ENCODE measurements around the gene NEK7. TPM values are rescaled to one million over a fixed set of nuclear protein-coding genes. Genes with fewer than 3 reads are reported as not detected.
"Not testable (repeated sequence)": the region's sequence is repeated elsewhere in the genome, so short reads cannot be mapped to it uniquely, and the experiment has no call there.

The NEK7 gene
- total RNA-seq, 3 donors from 2014 or later, result 62.3 to 72.1 (median 62.9) TPM

- DNase-seq (no peak), ATAC-seq (no peak)
- Mint-ChIP-seq H3K27me3 (ENCODE audit: low read depth) (no peaks in the 10 kb centered on the region), H3K9me3 (peaks cover 32% of the 10 kb centered on the region), H3K4me1 (ENCODE audit: low read depth) (peaks cover 38% of the 10 kb centered on the region), H3K4me3 (no peak overlapping the region), H3K36me3 (ENCODE audit: insufficient read depth) (peaks cover 19% of the 10 kb centered on the region)
Measured at GRCh38 chr1:198220428-198220827, 63.6 kb downstream of the NEK7 start.

DNA sequence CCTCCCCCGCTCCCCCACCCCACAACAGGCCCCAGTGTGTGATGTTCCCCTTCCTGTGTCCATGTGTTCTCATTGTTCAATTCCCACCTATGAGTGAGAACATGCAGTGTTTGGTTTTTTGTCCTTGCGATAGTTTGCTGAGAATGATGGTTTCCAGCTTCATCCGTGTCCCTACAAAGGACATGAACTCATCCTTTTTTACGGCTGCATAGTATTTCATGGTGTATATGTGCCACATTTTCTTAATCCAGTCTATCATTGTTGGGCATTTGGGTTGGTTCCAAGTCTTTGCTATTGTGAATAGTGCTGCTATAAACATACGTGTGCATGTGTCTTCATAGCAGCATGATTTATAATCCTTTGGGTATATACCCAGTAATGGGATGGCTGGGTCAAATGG lies 70.2 kb downstream of the NEK7 start:
- ATAC-seq; H3K4me3 Mint-ChIP-seq; DNase-seq; H3K27me3 Mint-ChIP-seq (ENCODE audit: low read depth): not testable (repeated sequence)
- Mint-ChIP-seq H3K9me3 (peaks cover 18% of the 10 kb centered on the region), H3K4me1 (ENCODE audit: low read depth) (peaks cover 27% of the 10 kb centered on the region), H3K36me3 (ENCODE audit: insufficient read depth) (peaks cover 25% of the 10 kb centered on the region)

GRCh38 chr1:198227454-198227853 lies 70.7 kb downstream of the NEK7 start:
- not testable (repeated sequence) for ATAC-seq; DNase-seq; H3K27me3 Mint-ChIP-seq (ENCODE audit: low read depth); H3K4me3 Mint-ChIP-seq
- Mint-ChIP-seq H3K36me3 (ENCODE audit: insufficient read depth) (peaks cover 27% of the 10 kb centered on the region), H3K4me1 (ENCODE audit: low read depth) (peaks cover 31% of the 10 kb centered on the region), H3K9me3 (peaks cover 15% of the 10 kb centered on the region)

GRCh38 chr1:198228925-198229324 lies 72.1 kb downstream of the NEK7 start:
- ATAC-seq (no peak), DNase-seq (no peak)
- Mint-ChIP-seq H3K36me3 (ENCODE audit: insufficient read depth) (peaks cover 23% of the 10 kb centered on the region), H3K27me3 (ENCODE audit: low read depth) (no peaks in the 10 kb centered on the region), H3K4me3 (no peak overlapping the region), H3K4me1 (ENCODE audit: low read depth) (peaks cover 25% of the 10 kb centered on the region), H3K9me3 (peaks cover 10% of the 10 kb centered on the region)

GRCh38 chr1:198231779-198232178 lies 75.0 kb downstream of the NEK7 start:
- H3K9me3 Mint-ChIP-seq, result peaks cover under 1% of the 10 kb centered on the region
- no peak overlapping the region for H3K4me3 Mint-ChIP-seq
- DNase-seq, result no peak
- H3K27me3 Mint-ChIP-seq (ENCODE audit: low read depth), result no peaks in the 10 kb centered on the region
- ATAC-seq, result no peak
- peaks cover 15% of the 10 kb centered on the region for H3K36me3 Mint-ChIP-seq (ENCODE audit: insufficient read depth)
- peaks cover 25% of the 10 kb centered on the region for H3K4me1 Mint-ChIP-seq (ENCODE audit: low read depth)

DNA sequence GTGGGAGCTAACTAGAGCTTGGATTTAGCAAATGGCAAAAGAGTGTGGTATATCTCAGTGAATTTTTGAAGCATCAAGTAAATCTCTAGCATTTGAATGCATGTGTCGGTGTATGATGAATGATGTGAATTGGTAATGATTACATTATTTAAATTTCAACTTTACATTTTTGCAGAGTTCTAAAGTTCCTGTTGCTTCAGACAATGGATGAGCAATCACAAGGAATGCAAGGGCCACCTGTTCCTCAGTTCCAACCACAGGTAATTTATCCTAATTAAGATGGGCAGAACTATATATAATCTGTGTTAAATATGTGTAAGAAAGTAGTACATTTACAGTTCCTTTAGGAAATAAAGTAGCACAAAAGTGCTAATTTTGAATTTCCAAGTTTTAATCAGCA lies 75.6 kb downstream of the NEK7 start:
- Mint-ChIP-seq H3K4me3 (no peak overlapping the region), H3K27me3 (ENCODE audit: low read depth) (no peaks in the 10 kb centered on the region), H3K36me3 (ENCODE audit: insufficient read depth) (peaks cover 14% of the 10 kb centered on the region), H3K4me1 (ENCODE audit: low read depth) (peaks cover 25% of the 10 kb centered on the region), H3K9me3 (no peaks in the 10 kb centered on the region)
- ATAC-seq (no peak), DNase-seq (no peak)

DNA sequence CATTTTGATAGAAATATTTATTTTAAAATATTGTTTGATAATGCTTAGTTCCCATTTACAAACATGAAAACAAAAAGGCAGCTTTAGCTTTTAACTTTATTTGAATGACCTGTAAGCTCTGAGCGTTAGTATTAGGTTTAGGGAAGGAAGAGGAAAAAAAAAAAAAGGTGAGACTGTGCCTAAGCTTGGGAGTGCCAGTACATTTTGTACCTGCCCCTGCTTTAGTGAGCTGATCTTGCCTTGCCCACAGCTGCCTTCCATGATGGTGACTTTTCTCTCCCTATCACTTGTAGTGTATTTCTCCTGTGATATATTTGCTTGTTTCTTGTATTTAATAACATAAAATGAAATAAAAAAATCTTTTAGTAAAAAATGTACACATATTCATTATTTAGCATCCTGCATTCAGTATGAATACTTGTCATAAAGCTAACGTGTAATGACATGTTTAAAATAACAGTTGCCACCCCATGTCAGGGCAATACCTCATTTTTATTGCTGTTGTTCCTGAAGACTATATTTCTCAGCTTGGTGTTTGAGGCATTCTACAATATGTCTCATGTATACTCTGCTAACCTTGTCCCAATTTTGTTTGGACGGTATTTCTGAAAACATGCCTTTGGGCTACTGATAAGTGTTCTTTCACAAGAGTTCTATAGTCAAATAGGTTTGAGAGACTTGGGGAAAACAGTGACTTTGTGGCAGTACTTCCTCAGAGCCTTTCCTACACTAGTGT lies 76.3 kb downstream of the NEK7 start:
- no peaks in the 10 kb centered on the region for H3K9me3 Mint-ChIP-seq
- no peaks in the 10 kb centered on the region for H3K27me3 Mint-ChIP-seq (ENCODE audit: low read depth)
- ATAC-seq, result no peak
- H3K4me3 Mint-ChIP-seq, result no peak overlapping the region
- no peak for DNase-seq
- peaks cover 25% of the 10 kb centered on the region for H3K4me1 Mint-ChIP-seq (ENCODE audit: low read depth)
- H3K36me3 Mint-ChIP-seq (ENCODE audit: insufficient read depth), result peaks cover 14% of the 10 kb centered on the region

- ATAC-seq (peak in 1 of 2 donors; percentile 35), DNase-seq (no peak)
- no peaks in the 10 kb centered on the region for H3K27me3 Mint-ChIP-seq (ENCODE audit: low read depth)
- H3K9me3 Mint-ChIP-seq, result no peaks in the 10 kb centered on the region
- H3K36me3 Mint-ChIP-seq (ENCODE audit: insufficient read depth), result peaks cover 16% of the 10 kb centered on the region
- peaks cover 26% of the 10 kb centered on the region for H3K4me1 Mint-ChIP-seq (ENCODE audit: low read depth)
- H3K4me3 Mint-ChIP-seq, result peak overlapping the region; percentile 59
Measured at GRCh38 chr1:198234520-198235251, 77.9 kb downstream of the NEK7 start.

DNA sequence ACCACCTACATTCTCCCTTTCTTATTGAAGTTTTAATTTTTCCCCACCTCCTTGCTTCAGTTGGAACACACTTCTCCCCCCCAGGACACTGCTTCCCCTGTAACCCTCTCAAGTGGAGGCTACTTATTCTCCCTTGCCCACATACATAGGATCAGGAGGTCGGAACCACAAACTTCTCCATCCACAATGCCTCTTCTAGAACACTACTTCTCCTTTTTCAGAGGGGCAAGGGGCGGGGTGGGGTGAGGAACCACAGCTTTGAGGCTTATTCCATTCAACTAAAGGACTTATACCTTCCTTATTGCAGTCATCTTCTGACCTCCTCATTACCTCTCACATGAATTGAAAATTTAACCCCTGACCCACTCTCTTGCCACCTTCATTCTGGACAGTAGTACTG lies 81.3 kb downstream of the NEK7 start:
- H3K4me1 Mint-ChIP-seq (ENCODE audit: low read depth), result peaks cover 31% of the 10 kb centered on the region
- no peaks in the 10 kb centered on the region for H3K27me3 Mint-ChIP-seq (ENCODE audit: low read depth)
- H3K36me3 Mint-ChIP-seq (ENCODE audit: insufficient read depth), result peaks cover 12% of the 10 kb centered on the region
- no peaks in the 10 kb centered on the region for H3K9me3 Mint-ChIP-seq
- H3K4me3 Mint-ChIP-seq, result no peak overlapping the region
- ATAC-seq, result no peak
- no peak for DNase-seq

DNA sequence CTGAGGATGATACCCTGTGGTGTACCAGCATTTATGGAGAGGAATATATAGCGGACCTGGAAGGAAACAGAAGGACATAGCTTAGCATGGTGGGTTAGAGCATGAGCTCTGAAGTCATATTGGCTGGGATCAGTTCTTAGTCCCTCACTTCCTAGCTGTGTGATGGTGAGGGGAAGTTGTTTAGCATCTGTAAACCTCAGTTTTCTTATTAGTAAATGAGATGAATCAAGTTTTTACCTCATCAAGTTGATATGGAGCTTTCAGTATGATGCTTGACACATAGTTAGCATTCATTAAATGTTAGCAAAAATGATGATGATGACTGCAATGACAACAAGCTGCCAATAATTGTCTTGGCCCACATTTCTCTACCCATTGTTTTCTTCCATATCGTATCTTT lies 84.8 kb downstream of the NEK7 start:
- Mint-ChIP-seq H3K9me3 (no peaks in the 10 kb centered on the region), H3K27me3 (ENCODE audit: low read depth) (no peaks in the 10 kb centered on the region), H3K4me3 (no peak overlapping the region), H3K36me3 (ENCODE audit: insufficient read depth) (peaks cover 16% of the 10 kb centered on the region), H3K4me1 (ENCODE audit: low read depth) (peaks cover 32% of the 10 kb centered on the region)
- DNase-seq (no peak), ATAC-seq (peak; percentile 66 to 77)

DNA sequence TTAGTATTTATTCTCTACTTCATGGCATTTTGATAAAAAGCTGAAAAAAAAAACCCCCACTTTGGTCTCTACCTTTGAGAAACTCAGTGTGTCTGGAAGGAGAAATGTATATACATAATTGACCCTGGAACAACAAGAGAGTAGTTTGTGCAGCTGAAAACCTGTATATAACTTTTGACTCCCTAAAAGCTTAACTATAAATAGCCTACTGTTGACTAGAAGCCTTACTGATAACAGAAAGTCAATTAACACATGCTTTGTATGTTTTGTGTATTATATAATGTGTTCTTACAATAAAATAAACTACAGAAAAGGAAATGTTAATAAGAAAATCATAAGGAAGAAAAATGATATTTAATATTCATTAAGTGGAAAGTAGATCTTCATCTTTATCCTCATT lies 88.0 kb downstream of the NEK7 start:
- no peaks in the 10 kb centered on the region for H3K27me3 Mint-ChIP-seq (ENCODE audit: low read depth)
- peaks cover 3% of the 10 kb centered on the region for H3K9me3 Mint-ChIP-seq
- peaks cover 32% of the 10 kb centered on the region for H3K4me1 Mint-ChIP-seq (ENCODE audit: low read depth)
- peaks cover 20% of the 10 kb centered on the region for H3K36me3 Mint-ChIP-seq (ENCODE audit: insufficient read depth)
- ATAC-seq (no peak), DNase-seq (no peak)
- no peak overlapping the region for H3K4me3 Mint-ChIP-seq

GRCh38 chr1:198245379-198245778 lies 88.6 kb downstream of the NEK7 start:
- H3K36me3 Mint-ChIP-seq (ENCODE audit: insufficient read depth), result peaks cover 16% of the 10 kb centered on the region

GRCh38 chr1:198246337-198246736 lies 89.5 kb downstream of the NEK7 start:
- Mint-ChIP-seq H3K4me1 (ENCODE audit: low read depth) (peaks cover 33% of the 10 kb centered on the region), H3K4me3 (no peak overlapping the region), H3K9me3 (peaks cover 3% of the 10 kb centered on the region), H3K36me3 (ENCODE audit: insufficient read depth) (peaks cover 16% of the 10 kb centered on the region), H3K27me3 (ENCODE audit: low read depth) (no peaks in the 10 kb centered on the region)
- no peak for DNase-seq
- ATAC-seq, result no peak

More at GRCh38 chr1:198245379-198245778, 88.6 kb downstream of the NEK7 start:
- H3K9me3 Mint-ChIP-seq, result peaks cover 3% of the 10 kb centered on the region
- ATAC-seq (no peak), DNase-seq (no peak)
- no peak overlapping the region for H3K4me3 Mint-ChIP-seq
- no peaks in the 10 kb centered on the region for H3K27me3 Mint-ChIP-seq (ENCODE audit: low read depth)
- H3K4me1 Mint-ChIP-seq (ENCODE audit: low read depth), result peaks cover 32% of the 10 kb centered on the region

DNA sequence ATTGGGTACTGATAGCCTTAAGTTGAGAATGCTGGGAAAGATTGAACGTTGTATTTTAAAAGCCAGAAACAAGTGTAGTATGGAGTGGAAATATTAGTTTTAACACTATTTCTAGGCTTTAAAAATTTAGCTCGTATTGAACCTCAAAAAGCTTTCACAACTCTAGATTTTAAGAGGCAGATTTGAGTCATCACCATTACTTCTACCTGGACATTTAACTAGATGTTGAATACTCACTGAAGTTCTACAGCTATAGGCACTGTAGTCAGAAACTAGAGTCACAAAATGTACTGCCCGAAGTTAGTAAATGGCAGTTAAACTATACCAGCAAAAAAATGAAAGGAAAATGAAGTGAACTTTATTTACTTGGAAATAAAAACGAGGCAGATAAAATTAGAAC lies 96.5 kb downstream of the NEK7 start:
- Mint-ChIP-seq H3K36me3 (ENCODE audit: insufficient read depth) (peaks cover 11% of the 10 kb centered on the region), H3K27me3 (ENCODE audit: low read depth) (no peaks in the 10 kb centered on the region), H3K4me3 (no peak overlapping the region), H3K9me3 (no peaks in the 10 kb centered on the region), H3K4me1 (ENCODE audit: low read depth) (peaks cover 47% of the 10 kb centered on the region)
- ATAC-seq, result peak in 1 of 2 donors; percentile 39
- no peak for DNase-seq

DNA sequence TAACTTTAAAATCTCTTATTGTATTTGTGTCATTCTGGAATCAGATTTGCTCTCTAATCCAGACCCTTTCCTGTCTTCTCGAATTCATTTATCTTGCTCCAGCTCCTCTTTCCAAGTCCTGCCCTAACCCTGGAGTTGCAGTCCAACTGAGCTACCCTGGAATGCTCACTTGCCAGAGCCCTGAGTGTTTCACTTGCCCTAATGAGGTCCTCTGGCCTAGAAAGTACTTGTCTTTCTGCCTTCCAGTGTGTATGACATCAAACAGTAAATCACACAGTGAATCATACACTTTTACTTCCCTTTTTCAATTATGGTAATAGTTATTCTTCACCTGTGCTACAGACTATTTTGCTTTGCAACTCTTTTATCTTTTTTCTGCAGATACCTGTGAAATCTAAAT lies 96.9 kb downstream of the NEK7 start:
- Mint-ChIP-seq H3K9me3 (no peaks in the 10 kb centered on the region), H3K4me1 (ENCODE audit: low read depth) (peaks cover 50% of the 10 kb centered on the region), H3K36me3 (ENCODE audit: insufficient read depth) (peaks cover 11% of the 10 kb centered on the region), H3K27me3 (ENCODE audit: low read depth) (no peaks in the 10 kb centered on the region), H3K4me3 (peak overlapping the region; percentile 0)
- DNase-seq, result no peak
- ATAC-seq, result peak; percentile 84 to 86
